CD4-positive, alpha-beta T cell treated with Interleukin-12 subunit alpha and Interleukin-12 subunit beta, for 1 hour (primary cell): ENCODE measurements around the gene SUDS3.
A peak's percentile ranks its signal among the peaks of the same experiment; 100 is the strongest.

Experiments used
- DNase-seq: peaks from one replicate; pipeline ENCODE4 v3.0.0-alpha.2; 2020

SUDS3 gene

DNA sequence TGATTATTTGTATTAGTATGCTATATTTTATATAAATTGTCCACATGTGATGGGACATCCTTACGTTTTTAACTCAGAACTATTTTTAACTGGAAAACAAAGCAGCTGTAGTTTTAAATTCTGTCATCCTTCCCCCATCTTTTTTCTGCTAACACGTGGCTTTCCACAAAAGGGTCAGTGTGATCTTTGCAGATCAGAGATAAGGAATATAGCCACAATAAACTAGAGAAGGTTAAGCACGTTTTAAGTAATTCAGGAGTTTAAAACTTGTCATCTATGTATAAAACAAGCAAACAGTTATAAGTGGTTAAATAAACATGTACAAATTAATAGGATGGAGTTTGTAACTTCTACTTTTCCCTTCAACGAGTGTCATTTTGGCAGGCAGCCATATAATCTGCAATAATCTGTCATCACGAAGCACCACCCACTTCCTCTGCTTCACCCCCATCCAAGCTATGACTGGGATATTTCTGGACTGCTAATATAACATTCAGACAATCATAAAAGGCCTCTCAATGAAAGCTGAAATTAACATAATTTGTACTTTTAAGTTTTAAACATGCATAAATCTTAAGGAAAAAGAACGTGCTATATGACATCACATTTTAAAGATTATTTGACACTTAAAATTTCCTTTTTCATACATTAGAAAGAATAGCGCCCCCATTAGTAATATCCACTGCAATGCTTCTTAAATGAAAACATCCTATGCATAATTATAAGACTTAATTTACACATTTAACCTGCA is 18.9 kb upstream of the SUDS3 start:
- DNase-seq, result peak; percentile 74

DNA sequence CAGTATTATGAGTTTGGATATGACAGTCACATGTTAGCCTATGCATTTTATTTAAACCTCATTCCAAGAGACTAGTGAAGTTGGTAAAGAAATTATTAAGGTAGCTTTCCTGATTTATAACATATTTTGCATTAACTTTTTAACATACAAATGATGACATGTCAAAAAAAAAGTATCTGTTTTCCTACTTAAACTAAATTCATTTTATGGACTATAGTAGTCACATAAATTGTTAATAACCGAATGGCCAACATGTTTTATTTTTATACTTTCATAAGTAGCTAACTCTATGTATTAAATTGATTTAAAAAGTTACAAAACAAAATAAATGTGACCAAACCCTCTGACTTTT is 18.4 kb upstream of the SUDS3 start:
- DNase-seq, result no peak

DNA sequence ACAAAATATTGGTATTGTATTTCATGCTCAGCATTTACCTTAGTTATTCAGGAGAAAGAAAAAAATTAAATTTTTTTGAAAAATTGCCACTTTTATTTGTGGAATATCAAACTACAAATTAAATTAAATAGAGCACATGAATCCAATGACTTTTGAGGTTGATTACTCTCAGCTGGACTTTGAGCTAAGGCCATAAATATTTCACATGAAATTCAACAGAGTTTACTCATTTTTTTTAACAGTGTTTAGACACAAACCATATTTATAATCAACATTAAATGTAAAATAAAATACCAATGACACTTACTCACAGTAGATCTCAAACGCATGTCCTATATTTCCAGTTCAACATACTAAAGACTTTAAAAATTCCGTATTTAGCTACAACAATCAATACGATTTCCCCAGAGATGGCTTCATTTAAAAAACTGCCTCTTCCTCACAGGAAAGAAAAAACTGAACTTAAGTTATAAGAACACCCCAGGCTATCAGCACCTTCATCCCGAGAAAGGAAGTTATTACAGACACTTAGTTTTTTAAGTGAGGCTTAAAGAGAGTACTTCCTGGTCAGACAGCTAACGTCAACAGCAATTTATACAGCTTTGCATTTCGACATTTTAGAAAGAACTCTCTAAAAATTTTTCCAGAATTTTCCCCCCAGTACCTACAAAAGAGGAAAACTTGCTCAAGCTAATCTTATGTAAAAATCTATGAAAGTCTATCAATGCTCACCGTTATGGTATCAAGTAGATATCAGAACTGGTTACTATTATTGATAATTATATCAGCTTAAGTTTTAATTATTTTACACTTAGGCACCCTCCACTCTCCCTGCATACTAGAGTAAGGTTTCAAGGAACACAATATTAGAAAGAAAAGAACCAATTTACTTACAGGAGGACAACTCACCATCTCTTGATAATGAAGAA is 17.5 kb upstream of the SUDS3 start:
- peak; percentile 27 for DNase-seq

DNA sequence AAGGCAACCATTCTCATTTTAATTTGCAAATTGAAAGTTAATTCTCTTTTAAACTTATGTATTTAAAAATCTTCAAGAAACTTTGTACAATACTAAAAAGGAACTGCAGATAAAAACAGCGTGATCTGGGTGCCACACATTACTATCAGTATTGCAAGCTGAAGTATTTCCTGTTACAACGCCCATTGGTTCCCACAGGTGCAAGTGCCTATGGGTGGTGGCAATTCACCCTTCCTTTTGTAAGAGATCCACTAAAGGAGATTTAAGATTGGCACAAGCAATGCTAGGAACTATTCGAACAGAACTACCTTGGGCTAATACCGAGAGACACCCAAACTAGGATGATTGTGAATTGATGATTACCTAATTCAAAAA is 16.8 kb upstream of the SUDS3 start:
- DNase-seq, result peak; percentile 52

DNA sequence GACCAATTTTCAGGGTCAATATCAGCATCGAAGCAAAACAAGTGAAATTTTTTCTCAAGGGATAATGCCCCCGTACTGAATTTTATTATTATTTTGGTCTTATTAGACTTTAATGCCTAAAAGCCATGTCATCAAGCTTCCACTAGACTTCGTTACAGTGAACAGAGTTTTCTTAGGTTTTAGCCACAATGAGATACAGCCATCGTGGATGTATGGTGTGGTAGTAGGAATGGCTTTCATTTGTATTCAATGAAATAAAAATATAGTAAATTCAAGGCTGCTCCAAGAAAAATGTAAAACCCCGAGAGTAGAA is 15.3 kb upstream of the SUDS3 start:
- no peak for DNase-seq

DNA sequence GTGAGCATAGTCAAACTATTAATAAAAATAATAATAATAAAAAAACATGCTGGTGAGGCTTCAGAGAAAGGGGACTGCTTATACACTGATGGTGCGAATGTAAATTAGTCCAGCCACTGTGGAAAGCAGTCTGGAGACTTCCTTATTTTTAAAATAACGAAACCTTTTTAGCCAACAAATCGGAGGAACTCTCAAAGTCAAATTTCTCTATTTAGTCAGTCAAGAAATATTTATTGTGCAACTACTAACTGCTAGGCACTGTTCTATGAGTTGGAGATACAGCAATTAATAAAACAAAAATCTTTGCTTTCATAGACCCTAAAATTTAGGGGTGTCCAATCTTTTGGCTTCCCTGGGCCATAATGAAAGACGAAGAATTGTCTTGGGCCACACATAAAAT is 14.5 kb upstream of the SUDS3 start:
- no peak for DNase-seq

DNA sequence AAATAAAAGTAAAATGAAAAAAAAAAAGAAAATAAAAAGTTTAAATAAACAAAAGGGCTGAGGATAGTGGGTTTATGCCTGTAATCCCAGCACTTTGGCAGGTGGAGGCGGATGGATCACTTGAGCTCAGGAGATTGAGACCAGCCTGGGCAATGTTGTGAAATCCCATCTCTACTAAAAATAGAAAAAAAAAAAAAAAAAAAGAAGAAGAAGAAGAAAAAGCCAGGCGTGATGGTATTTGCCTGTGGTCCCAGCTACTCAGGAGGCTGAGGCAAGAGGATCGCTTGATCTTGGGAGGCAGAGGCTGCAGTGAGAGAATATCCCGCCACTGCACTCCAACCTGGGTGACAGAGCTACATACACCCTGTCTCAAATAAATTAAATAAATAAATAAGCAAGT is 7.5 kb upstream of the SUDS3 start:
- no peak for DNase-seq

DNA sequence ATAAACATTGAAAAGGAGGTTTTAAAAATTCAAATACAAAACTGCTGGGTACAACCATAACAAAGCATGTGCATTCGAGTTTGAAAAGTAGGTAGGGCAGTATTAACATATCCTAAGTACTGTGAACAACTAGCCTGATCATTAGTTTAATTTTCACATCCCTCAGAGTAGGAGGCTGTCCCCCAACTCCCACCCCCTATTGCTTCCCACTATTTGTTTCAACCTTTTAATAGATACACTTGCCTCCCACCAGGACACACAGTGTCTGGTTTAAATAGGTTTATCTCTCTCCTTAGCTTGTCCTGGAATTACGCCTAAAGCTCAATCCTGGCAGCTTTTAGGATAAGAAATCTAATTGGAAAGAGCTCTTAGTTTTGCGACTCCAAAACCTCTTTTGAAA is 5.8 kb upstream of the SUDS3 start:
- no peak for DNase-seq

DNA sequence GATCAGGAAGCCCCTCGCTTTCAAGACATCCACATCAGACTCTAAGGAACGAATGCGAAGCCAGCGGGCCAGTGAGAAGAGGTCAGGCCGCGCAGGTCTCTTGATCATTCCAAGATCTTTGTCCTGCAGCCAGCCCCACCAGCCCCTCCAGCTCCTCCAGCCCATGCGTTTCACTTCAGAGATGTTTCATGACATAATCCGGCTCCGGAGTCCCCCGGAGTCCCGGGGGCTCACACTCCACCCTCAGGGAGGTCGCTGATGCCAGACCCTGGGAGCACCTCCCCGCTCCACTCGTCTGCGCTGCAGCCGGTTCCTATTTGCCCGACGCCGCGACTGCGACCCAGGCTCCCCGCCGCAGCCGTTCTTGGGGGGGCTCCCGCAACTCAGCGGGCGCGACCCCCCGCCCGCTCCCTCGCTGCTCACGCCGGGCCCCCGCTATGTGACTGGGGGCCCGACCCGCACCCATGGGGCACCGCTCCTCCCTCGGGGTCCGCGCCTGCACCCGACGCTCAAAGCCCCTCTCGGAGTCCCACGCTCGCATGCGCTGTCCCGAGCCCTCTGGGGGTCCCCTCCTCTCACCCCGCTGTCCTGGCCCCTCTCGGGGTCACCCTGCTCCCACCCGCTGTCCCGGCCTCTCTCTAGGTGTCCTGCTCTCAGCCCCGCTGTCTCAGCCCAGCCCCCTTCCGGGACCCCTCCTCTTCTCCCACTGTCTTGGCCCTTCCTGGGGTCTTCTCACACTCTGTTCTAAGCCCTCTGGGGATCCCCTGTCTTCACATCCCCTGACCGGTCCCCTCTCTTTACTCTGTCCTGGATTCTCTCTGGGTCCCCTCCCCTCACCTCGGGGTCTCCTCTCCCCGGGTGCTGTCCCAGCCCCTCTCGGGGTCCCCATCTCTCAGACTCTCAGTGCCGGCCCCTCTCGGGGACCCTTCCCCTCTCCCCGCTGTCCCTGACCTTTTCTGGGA is 4.8 kb upstream of the SUDS3 start:
- no peak for DNase-seq

DNA sequence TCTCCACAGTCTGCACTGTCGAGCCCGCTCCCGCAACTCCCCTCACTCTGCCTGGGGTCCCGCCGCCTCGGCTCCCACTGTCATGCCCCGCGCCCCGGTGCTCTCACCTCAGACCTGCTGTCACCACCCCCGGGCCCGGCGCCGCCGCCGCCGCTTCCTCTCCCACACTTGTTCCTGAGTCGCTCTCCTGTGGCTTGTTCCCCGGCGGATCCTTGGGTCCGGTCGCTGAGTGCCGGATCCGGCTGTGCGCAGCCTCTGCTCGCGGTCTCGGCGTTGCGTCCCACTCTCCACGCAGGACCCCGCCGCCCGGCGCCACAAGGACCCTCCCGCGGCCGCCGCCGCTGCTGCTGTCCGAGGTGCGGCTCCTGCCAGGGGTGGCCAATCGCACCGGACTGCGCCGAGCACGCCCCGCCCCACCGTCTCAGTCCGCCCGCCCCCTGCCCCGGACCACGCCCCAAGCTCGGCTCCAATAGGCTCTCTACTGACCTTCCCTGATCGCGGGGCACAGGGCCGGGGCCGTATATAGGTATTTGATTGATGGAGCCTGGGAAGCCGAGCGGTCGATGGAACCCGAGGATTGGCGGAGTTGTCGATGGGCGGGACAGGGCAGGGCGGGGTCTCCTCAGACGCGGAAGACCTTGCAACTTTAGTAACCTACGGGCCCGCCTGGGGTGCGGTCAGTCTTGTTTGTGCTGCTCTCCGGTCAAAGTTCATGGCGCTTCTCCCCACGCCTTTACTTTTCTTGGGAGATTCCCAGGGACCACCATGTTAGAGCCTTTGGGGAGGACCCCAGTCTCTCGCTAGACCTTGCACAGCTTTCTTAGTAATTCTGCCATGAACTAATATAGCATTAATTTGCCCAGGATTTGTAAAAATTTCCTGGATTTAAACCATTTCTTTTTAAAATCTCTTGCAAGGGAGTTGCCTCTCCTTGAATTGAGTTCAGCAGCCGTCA is 3.5 kb upstream of the SUDS3 start, which contains the start of gene TAOK3:
Gene TAOK3 (minus strand): TSS at position 367 of the 955 bp plus-strand sequence. CDS start 117,340 bp downstream, outside the sequence.
- DNase-seq, result peak; percentile 99

DNA sequence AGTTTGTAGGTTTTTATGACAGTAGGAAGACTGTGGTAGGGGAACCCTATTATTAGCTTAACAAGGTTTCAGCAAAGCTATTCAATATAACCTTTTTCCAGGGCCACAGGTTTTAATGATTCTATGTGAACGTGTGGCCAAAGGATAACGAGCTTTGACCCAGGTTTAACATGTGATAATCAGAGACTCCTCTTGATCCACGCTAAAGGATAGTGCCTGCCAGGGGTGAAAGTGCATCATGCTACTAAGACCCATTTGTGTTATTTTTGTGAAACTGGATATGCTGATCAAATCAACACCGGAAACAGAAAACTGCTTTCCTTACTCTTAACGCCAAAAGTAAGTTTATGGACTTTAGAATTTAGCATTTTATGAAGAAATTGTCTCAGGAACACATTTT is 2.7 kb upstream of the SUDS3 start:
- DNase-seq, result no peak

DNA sequence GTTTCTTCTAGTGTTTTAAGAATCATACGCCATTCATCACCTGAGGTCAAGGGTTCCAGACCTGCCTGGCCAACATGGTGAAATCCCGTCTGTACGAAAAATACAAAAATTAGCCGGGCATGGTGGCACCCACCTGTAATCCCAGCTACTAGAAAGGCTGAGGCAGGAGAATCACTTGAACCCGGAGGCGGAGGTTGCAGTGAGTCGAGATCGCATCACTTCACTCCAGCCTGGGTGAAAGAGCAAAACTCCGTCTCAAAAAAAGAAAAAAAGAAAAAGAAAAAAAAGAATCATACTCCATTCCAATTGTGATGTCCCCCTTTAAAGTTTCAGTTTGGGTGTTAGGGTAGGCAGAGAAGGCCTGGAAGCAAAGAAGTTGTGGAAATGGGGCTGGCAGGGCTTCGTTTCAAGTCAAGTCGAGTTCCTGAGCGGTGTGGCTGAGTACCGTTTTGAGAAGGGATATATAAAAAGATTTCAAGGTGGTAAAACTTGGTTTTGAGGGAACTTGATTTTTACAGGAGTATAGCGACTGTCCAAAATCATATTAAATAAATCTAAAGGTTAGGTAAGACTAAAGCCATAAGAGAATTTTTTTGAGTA is 2.1 kb upstream of the SUDS3 start:
- no peak for DNase-seq

DNA sequence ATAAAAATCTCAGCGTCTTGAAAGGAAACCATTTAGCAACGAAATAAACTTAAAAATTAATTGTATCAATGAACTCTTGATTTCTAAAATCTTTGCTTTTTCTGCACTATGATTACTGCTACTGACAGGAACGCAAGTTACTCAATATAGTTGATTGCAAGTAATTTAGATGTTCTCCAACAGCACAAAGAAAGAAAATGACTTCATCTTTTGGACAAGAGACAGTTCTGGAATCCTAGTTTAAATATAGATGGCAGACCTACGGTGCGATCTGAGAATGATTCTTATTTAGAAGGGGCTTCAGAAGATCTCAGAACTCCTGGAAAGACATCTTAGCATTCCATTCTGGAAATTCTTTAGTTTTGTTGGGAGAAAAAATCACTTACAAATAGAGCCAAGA is 1.4 kb upstream of the SUDS3 start:
- DNase-seq, result no peak

DNA sequence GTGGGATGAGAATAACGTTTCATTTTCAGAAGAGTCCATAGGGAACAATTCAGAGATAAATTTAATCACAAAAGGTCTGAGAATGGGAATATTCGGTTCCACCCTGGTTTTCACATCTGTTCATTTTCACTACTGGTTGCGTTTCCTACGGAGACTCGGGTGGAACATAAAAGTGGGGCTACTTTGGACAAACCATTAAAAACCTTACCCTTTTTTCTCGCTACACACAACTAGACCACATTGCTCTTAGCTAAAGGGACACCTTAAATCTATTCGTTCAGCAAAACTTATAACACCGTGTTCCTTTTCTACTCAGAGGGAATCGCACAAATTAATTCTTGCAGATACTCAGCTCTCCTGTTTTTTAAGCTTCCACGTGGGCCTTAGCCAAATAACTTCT is 1.0 kb upstream of the SUDS3 start:
- DNase-seq, result no peak

DNA sequence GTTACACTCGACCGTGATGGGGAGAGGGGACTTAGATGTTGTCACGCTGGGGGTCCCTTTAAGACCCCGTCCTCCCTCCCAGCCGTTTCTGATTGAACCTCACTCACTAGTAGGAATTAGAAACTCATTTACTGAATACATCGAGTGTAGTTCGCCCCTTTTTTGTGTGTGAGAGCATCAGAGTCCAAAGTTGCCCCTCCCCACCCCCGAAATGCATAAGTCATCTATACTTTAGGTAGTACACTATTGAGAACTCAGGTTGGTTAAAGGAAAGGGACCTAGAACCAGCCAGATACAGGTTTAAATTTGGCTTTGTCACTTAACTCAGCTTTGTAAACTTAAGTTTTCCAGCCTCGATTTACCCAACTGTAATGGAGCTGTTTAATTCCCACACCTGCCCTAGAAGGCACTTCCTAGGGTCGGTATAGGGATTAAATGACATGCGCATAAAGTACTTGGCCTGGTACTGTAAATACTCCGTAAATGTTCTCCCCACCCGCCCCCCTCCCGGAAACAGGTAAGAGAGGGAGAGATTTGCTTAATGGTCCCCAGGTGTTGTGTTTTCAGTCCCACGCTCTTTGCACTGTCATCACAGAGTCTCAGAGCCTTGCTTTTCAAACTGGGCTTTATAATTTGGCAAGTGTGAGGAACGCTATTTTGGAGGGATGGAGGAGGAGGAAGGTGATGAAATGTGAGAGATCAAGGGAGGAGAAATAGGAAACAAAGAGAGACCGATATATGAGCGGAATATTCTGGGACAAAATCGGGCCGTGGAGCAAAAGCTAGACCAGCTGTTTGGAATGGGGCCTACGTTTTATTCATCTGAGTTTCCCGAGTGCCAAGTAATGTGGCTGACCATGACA is 897 bp downstream of the SUDS3 start:
- DNase-seq, result peak; percentile 23

DNA sequence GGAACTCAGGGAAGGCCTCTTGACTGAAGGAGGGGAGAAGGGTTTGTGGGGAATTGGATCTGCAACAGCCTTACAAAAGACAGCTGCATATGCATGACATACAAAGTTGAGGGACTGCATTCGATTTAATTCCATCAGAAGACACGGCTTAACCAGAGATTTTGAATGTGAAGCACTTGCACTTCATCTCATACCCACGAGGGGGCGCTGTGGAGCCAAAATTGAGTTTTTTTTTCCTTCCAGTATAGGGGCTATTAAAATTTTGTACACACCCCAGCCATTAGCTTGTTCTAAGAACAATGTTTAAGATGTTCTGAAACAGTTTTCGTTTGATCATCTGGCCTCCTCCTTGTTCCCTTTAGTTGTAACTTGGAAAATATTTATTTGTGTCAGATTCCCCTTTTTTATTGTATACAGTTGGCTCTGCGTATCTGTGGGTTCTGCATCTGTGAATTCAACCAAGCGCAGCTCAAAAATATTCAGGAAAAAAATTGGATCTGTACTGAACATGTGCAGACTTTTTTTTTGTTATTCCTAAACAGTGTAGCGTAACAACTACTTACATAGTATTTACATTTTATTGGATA is 1.6 kb downstream of the SUDS3 start:
- peak; percentile 81 for DNase-seq

DNA sequence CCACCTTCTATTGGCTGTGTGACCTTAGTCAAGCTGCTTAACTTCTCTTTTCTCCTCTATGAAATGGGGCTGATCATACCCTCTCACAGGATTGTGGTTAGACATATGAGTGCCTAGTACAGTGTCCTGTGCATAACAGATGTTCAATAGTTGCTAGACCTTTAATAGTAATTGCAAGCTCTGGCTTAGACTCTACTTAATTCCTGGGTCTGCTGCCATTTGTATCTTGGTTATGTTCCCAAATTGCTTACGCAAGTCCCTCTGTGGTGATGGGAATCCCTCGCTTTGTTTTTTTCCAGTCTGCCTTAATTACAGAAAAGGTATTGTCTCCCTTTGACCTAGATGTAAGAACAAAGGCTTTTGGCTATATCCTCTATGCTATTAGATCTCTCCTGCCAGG is 15.1 kb downstream of the SUDS3 start:
- no peak for DNase-seq

DNA sequence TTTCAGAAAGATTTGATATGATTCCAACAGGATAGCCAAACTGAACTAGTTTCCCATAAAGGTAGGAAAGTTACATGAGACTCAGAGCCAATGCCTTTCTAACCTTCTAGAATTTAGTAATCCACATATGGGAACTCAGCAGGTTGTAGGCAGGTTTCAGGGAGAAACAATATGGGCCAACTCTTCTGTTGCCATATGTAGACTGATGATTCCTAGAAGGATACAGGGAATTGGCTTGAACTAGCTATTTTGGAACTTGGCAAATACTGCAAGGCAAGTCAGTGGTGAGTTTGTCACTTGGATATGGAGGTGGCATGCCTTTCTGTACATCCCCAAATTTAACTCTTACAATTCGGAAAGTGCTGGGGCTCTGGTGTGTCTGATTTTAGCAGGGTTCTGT is 15.5 kb downstream of the SUDS3 start:
- no peak for DNase-seq

DNA sequence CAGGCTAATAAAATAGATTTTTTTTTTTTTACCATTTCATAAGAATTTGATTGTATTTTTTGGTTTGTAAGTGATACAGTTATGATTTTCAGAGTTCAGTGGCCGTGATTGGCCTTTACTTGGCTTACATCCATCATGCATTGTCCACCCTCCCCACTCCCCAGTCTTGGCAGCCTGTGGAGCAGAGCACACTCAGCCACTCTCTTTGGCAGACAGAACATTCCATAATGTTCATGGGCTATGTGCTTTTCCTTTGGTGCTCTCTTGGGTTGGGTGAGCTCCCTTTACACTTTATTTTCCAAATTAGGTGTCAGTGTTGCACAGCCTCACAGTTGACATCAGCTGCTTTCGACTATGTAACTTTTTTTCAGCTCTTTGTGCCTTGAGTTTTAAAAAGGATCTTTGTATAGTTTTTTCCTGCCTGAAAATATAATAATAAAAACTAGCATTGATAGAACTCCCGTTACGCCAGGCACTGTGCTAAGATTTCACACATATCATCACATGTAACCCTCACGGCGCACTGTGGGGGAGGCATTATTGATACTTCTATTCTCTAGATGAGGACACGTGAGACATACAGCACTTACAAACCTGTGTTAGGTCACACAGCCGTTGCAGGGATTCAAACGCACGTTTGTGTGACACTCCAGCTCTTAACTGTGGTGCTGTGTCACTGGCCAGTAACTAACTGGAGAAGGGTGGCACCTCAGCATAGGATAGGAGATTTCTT is 21.5 kb downstream of the SUDS3 start:
- DNase-seq, result no peak

DNA sequence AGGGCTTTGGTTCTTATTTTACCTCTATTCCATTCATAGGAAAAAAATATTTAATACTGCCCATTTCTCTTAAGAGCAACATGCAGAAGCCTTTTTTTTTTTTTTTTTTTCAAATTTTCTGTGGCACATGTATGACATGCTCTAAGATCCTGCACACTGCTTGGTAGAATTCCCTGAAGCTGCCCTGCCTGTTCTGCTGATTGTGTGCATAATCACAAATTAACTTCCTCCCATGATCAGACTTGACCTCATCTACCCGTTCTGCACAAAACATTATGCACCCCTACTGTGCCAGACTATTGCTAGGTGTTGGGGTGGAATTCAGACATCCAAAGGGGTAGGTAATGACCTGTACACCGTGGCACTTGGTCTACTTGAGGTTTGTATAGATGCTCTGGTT is 22.2 kb downstream of the SUDS3 start:
- DNase-seq, result no peak
